ENCODE data around the gene SPATA31D4.

DNA sequence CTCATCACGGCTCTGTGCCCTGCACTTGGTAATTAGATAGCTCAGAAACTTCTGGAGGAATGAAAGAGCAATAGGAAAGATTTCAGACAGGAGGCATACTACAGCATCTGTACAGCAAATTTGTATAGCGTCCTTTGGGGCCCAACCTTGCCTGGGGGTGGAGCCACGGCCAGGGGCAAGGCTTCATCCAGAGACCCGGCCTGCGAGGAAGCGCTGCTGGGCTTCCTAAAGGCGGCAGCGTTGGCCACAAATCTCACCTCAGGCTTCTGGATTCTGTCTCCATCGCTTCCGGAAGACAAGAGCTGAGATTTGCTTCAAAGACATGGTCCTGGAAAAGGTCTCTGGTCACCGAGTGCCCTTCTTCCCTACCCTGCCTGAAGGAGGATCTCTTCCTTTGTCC is 48.1 kb downstream of the SPATA31D4 start:
- no peak for TF ChIP-seq EZH2 (IDR thresholded peaks at IDR 0.05; ENCODE audit: borderline replicate concordance, low read depth, low read length, poor library complexity, severe bottlenecking)
- TF ChIP-seq, protein P1, sequence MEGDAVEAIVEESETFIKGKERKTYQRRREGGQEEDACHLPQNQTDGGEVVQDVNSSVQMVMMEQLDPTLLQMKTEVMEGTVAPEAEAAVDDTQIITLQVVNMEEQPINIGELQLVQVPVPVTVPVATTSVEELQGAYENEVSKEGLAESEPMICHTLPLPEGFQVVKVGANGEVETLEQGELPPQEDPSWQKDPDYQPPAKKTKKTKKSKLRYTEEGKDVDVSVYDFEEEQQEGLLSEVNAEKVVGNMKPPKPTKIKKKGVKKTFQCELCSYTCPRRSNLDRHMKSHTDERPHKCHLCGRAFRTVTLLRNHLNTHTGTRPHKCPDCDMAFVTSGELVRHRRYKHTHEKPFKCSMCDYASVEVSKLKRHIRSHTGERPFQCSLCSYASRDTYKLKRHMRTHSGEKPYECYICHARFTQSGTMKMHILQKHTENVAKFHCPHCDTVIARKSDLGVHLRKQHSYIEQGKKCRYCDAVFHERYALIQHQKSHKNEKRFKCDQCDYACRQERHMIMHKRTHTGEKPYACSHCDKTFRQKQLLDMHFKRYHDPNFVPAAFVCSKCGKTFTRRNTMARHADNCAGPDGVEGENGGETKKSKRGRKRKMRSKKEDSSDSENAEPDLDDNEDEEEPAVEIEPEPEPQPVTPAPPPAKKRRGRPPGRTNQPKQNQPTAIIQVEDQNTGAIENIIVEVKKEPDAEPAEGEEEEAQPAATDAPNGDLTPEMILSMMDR (conservative IDR thresholded peaks at IDR 0.05; ENCODE audit: low read depth, low read length), result no peak

Data from A673 (cell line).